HUES64 (cell line): ENCODE measurements around the gene IRF9.

Experiments
- H3K27ac ChIP-seq: 2 replicates; pipeline ENCODE4 v1.7.0; 2013; ENCODE audit warnings: low read depth, low read length, inconsistent platforms
- H3K27me3 ChIP-seq: 2 replicates; pipeline ENCODE4 v1.6.1; 2013; ENCODE audit warnings: mild to moderate bottlenecking, low read length; ENCODE audit not compliant: insufficient read depth
- H3K36me3 ChIP-seq: 2 replicates; pipeline ENCODE4 v1.6.1; 2013; ENCODE audit warnings: mild to moderate bottlenecking, low read length; ENCODE audit not compliant: insufficient read depth
- H3K4me1 ChIP-seq: 2 replicates; pipeline ENCODE4 v1.6.1; 2013; ENCODE audit warnings: mild to moderate bottlenecking, low read length, moderate library complexity; ENCODE audit not compliant: insufficient read depth
- H3K4me3 ChIP-seq: 2 replicates; pipeline ENCODE4 v1.5.1; 2013; ENCODE audit warnings: mild to moderate bottlenecking, low read length, moderate library complexity
- H3K9ac ChIP-seq: 2 replicates; pipeline ENCODE4 v1.6.1; 2013; ENCODE audit warnings: mild to moderate bottlenecking, low read depth, low read length
- H3K9me3 ChIP-seq: 2 replicates; pipeline ENCODE4 v1.6.1; 2013; ENCODE audit warnings: low read depth, low read length; ENCODE audit not compliant: insufficient read depth
- WGBS: fragments of 150-250, 120-280 bp; methylation state at CpG from one replicate; pipeline ENCODE4 v1.1.7; 2013; ENCODE audit warnings: missing lambda C conversion rate; 5-methylcytosine and 5-hydroxymethylcytosine counted together

Gene IRF9

DNA sequence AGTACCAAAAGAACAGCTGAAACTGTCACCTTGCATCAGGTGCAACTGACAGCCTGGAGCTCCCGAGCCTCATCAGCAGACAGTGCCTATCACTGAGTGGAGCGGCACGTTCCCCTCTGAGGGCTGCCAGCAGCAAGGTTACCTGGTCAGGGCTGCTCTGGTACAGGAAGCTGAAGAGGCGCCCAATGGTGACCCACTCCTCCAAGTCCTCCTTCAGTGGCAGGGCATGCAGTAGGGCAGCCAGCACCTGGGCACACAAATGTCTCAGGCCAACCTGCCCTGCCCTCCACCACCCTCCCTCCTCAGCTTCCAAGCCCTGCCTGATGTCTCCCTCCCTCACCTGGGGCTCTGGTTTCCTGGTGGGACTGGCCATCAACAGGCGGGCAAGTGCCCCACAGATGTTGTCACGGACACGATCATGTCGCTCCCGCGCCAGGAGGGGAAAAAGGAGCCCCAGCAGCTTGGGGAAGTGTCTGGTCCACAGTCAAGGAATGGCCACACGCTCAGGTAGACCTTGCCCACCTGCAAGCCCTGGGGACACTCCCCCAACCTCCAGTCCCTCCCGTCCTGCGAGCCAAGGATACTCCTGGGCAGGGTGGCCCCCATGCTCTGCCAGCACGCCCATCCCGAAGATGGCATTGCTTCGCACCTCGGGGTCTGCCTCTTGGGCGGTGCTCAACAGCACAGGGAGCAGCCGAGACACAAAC is 20.5 kb downstream of the IRF9 start:
- H3K4me3 ChIP-seq = no peak overlapping the region
- H3K36me3 ChIP-seq = peaks cover 97% of the 10 kb centered on the region
- no peak overlapping the region for H3K9ac ChIP-seq
- H3K9me3 ChIP-seq = no peaks in the 10 kb centered on the region
- 94% methylated on average over 19 of the region's 19 CpGs for WGBS
- H3K4me1 ChIP-seq = no peaks in the 10 kb centered on the region
- no peaks in the 10 kb centered on the region for H3K27me3 ChIP-seq
- H3K27ac ChIP-seq = no peak overlapping the region

DNA sequence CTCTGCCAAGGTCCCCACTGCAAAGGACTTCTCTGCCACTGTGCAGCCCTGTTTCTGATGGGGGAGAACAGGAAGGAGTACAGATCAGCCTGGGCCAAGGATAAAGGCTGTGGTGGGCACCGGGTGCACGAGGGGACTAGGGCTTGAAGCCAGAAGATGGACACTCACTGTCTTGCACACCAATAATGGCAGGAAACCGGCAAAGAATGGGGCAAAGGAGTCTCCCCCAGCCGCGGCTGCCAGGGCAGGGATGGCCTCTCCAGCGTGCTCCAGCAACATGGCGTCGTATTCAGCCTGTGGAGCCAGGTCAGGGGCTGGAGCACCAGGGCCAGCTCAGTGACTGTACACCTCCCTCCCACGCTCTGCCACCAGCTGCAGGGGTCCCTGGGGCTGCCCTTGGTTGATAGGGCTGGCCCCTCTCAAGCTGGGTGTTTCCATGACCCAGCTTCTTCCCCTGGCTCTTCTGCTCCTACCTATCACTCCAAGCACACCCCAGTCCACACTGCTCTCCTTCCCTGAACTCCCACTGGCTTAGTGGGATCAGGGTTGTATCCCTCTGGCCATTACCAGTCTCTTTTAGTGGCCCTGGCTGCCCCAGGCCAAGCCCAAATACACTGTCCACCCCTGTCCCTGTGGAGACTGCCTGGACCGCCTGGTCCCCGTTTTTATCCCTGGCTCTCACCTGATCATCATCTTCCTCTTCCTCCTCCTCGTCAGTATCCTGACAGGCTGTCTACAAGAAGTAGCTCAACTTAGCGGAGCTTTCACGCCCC is 21.2 kb downstream of the IRF9 start:
- 92% methylated on average over 14 of the region's 14 CpGs for WGBS
- no peak overlapping the region for H3K9ac ChIP-seq

DNA sequence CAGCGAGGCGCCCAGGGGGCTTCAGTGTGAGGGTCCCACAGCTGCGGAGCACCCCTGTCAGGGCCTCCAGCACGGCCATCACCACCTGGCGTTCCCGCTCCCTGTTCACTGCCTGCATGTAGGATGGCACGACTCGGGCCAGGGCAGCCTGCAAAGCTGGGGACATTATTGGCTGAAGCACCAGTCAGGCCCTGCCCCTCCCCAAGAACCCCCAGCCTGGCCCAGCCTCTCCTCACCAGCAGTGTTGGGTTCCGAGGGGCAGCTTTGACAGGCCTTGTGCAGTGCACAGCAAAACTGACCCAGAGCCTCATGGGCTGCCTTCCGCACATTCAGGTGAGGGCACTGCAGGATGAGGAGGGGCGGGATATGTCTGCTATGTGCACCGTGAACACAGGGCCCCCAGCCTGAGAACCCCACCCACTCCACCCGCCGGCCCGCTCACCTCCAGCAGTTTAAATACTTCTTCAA is 22.0 kb downstream of the IRF9 start:
- peaks cover 96% of the 10 kb centered on the region for H3K36me3 ChIP-seq

More for the DNA sequence above, 21.2 kb downstream of the IRF9 start:
- Histone ChIP-seq H3K4me1 (no peaks in the 10 kb centered on the region), H3K36me3 (peaks cover 98% of the 10 kb centered on the region), H3K9me3 (no peaks in the 10 kb centered on the region), H3K4me3 (no peak overlapping the region), H3K27ac (no peak overlapping the region), H3K27me3 (no peaks in the 10 kb centered on the region)

DNA sequence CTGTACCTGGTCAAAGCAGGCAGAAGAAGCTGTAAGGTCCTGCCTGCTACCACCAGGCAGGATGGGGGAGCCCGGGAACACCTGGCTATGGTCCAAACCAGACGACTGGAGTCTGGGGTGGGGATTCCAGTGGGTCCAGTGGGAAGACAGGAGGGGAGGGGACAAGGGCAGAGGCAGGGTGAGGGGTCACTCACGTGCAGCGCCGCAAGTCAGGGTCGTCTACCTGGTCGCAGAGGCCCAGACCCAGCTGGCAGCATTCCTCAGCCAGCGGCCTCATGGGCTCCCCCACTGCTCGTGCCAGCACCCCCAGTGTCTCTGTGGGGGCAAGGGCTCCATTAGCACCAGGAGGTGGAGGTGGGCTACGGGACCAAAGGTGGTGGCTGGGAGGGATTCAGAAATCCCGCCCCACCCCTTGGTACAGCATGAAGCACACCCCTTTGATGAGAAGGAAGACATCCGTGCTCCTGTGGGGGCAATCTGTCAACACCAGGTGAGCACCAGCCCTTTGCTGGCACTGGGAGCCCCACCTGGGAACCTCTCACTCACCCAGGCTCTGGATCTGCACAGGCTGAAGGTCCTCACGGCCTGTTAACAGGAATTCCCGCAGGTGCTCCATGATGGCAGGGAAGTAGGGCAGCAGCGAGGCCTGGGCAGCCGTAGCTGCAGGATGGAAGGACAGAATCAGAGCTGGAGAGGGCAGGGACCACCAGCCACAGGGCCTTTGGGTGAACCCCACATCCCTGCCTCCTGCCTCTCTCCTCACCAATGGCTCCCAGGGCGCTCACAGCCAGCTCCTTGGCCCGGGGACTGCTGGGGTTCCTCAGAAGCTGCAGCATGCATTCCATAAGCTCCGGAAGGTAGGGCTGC is 23.3 kb downstream of the IRF9 start:
- H3K4me3 ChIP-seq = no peak overlapping the region
- H3K4me1 ChIP-seq = peaks cover 9% of the 10 kb centered on the region; the same call in 1 of the 2 replicates
- no peak overlapping the region for H3K27ac ChIP-seq
- H3K36me3 ChIP-seq = peaks cover 83% of the 10 kb centered on the region
- no peaks in the 10 kb centered on the region for H3K27me3 ChIP-seq
- H3K9ac ChIP-seq = no peak overlapping the region
- 93% methylated on average over 19 of the region's 19 CpGs for WGBS
- H3K9me3 ChIP-seq = no peaks in the 10 kb centered on the region

More for the DNA sequence above, 22.0 kb downstream of the IRF9 start:
- Histone ChIP-seq H3K27me3 (no peaks in the 10 kb centered on the region), H3K9me3 (no peaks in the 10 kb centered on the region), H3K4me1 (peaks cover 5% of the 10 kb centered on the region; the same call in 1 of the 2 replicates), H3K27ac (no peak overlapping the region), H3K4me3 (no peak overlapping the region), H3K9ac (no peak overlapping the region)
- WGBS = 94% methylated on average over 15 of the region's 15 CpGs

DNA sequence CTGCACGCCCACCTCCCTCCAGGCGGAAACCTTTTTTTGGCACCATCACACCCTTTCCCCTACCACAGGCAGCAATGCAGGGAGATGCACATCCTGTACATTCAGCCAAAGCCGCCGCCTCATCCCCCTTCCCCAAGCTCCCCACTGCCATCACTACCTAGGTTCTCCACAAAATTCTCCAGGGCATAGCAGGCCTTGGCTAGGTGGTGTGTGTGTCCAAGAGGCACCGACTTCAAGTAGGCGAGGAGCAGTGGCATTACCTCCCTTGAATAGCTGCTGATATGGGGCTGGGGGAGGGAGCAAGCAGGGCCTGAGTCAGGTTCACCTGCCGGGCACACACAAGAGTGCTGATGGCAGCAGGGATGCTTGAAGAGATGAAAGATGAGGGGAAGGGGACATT is 24.0 kb downstream of the IRF9 start:
- H3K27me3 ChIP-seq = no peaks in the 10 kb centered on the region
- peaks cover 81% of the 10 kb centered on the region for H3K36me3 ChIP-seq
- 91% methylated on average over 7 of the region's 7 CpGs for WGBS
- no peak overlapping the region for H3K27ac ChIP-seq
- no peak overlapping the region for H3K9ac ChIP-seq
- H3K9me3 ChIP-seq = no peaks in the 10 kb centered on the region
- H3K4me3 ChIP-seq = no peak overlapping the region
- H3K4me1 ChIP-seq = peaks cover 9% of the 10 kb centered on the region; the same call in 1 of the 2 replicates

DNA sequence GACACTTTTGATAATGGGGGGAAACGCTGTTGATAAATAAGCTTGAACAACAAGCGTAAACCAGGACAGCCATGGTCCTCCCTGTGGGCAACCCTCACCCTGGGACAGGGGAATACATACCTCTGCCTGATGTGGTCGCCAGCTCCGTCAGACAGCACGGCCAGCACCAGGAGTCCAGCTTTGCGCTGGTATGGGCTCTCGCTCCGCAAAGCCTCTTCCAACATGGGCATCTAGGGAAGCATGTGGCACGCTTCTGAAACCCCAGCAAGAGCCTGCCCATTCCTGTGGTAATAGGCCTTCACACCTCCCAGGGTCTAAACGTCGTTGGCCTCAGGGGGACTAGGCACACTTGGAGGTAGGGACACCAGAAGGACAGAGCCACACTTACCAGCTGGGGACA is 24.7 kb downstream of the IRF9 start:
- H3K27me3 ChIP-seq = no peaks in the 10 kb centered on the region
- peaks cover 77% of the 10 kb centered on the region for H3K36me3 ChIP-seq
- 95% methylated on average over 11 of the region's 11 CpGs for whole genome bisulfite sequencing
- H3K4me3 ChIP-seq = no peak overlapping the region
- no peak overlapping the region for H3K9ac ChIP-seq
- H3K4me1 ChIP-seq = peaks cover 9% of the 10 kb centered on the region; the same call in 1 of the 2 replicates
- no peak overlapping the region for H3K27ac ChIP-seq
- H3K9me3 ChIP-seq = no peaks in the 10 kb centered on the region

DNA sequence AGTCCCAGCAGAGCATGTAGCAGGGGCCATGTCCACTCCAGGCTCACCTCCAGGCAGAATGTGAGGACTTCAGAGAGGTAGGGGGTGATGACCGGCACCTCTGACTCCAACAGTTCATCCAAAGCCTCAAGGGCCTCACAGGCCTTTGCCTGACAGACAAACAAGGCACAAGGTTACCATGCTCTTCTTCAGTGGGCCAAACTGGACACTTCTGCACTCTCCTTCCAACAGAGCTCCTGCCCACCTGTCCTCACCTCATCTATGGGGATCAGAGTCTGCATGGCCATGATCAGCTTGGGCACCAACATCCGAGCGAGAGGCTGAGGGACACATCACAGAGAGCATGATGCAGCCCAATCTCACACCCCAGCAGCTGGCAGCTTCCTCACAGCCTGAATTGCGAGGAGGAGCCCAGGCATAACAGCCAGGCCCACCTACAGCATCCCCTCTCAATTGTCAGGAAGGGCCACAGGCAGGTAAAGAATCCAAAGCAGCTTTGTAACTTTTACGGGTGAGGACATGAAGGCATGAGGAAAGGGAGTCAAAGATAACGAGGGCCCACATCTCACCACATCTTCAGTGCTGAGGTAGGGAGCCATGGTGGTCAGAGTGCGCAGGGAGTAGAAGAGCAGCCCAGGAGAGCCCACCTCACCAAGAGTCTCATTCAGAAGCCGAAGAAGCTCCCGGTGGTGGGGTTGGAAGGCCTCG is 25.9 kb downstream of the IRF9 start:
- H3K4me1 ChIP-seq = peaks cover 9% of the 10 kb centered on the region; the same call in 1 of the 2 replicates
- H3K36me3 ChIP-seq = peaks cover 74% of the 10 kb centered on the region
- no peak overlapping the region for H3K9ac ChIP-seq
- WGBS = 92% methylated on average over 10 of the region's 10 CpGs
- H3K9me3 ChIP-seq = no peaks in the 10 kb centered on the region
- H3K27me3 ChIP-seq = no peaks in the 10 kb centered on the region
- H3K4me3 ChIP-seq = no peak overlapping the region
- H3K27ac ChIP-seq = no peak overlapping the region

DNA sequence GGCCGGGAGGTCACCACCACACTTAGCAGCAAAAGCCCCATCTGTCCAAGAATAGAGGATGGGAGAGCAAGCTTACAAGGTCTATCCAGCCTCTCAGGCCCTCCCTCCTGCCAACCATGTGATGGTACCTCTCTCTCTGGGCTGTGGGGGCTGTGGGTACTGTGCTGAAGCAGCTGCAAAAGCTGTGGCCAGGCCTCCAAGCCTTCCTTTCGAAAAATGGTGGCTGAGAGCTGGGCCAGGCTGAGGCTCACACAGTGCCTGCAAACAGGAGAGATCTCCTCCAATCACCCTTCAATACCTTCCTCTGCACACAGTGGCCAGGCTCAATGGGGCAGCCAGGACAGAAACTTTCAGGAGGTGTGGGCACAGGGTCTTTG is 26.5 kb downstream of the IRF9 start:
- peaks cover 9% of the 10 kb centered on the region; the same call in 1 of the 2 replicates for H3K4me1 ChIP-seq
- H3K9ac ChIP-seq = peak overlapping the region; percentile 84; the same call in 1 of the 2 replicates
- no peaks in the 10 kb centered on the region for H3K27me3 ChIP-seq
- WGBS = 95% methylated on average over 2 of the region's 2 CpGs
- H3K4me3 ChIP-seq = peak overlapping the region; percentile 85
- H3K36me3 ChIP-seq = peaks cover 74% of the 10 kb centered on the region
- no peaks in the 10 kb centered on the region for H3K9me3 ChIP-seq
- no peak overlapping the region for H3K27ac ChIP-seq

DNA sequence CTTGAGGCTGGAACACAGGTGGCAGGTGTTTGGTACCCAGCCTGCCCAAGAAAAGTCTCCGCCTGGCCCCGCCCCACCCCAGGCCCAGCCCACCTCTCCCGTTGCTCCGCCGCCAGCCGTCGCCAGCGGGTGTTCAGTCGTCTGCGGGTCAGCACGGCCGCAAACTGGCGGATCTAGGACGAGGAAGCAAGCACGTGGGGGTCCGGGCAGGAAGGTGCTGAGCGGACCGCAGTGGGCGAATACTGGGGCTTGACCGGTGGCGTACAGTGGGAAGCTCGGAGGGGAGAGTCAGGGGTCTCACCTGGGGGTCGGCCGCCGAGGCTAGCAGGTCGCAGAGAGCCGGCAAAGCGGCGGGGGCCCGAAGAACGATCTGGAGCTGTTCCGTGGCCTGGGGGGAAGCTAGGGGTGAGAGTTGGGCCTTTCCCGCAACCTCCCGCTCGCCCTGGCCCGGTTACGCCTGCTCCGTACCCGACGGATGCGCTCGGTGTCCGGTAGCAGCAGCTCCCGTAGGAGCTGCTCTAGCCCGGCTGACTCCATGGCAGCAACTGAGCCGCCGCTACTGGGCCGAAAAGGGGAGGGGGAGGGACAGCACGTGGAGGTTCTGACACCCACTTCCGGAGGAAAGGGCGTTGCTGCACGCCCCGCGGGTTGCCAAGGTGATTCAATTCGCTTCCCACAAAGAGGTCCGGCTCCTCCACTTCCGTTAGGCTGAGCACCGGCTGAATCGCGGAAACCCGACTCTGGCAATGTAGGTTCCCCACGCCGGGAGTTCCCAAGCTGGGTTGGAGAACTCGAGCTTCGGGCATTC is 27.4 kb downstream of the IRF9 start, which contains the start of gene IPO4:
TSS of gene IPO4 (minus strand) at position 566 of the 808 bp plus-strand sequence. CDS start at position 537, 29 bp downstream.
- peak within 1 kb of the TSS; percentile 66 for H3K27ac ChIP-seq
- under 1% methylated on average over 65 of the region's 65 CpGs for WGBS

DNA sequence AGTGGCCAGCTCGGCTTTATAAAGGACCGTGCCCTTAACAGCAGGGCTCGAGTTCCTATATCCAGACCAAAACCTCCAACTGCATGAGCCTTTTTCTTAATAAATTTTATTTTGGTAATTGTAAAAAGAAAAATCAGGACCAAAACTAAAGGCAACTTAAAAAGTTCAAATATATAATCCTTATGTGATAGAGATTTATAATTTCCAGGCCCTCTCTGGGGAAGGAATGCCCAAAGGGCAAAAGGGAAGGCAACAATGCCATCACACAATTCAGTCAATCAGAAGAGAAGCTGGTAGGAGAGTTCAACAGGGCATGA is 28.0 kb downstream of the IRF9 start:
- Histone ChIP-seq H3K4me3 (peak overlapping the region; percentile 85), H3K36me3 (peaks cover 69% of the 10 kb centered on the region), H3K27me3 (no peaks in the 10 kb centered on the region), H3K9me3 (no peaks in the 10 kb centered on the region), H3K4me1 (peaks cover 9% of the 10 kb centered on the region; the same call in 1 of the 2 replicates), H3K27ac (peak overlapping the region; percentile 34; the same call in 1 of the 2 replicates), H3K9ac (peak overlapping the region; percentile 44; the same call in 1 of the 2 replicates)
- 0% methylated on average over 3 of the region's 3 CpGs for WGBS

More for the DNA sequence above, 27.4 kb downstream of the IRF9 start, which contains the start of gene IPO4:
- Histone ChIP-seq H3K9ac (peak within 1 kb of the TSS; percentile 84), H3K9me3 (no peaks in the 10 kb centered on the region), H3K27me3 (no peaks in the 10 kb centered on the region), H3K4me3 (peak within 1 kb of the TSS; percentile 85), H3K4me1 (peaks cover 9% of the 10 kb centered on the region; the same call in 1 of the 2 replicates), H3K36me3 (peaks cover 71% of the 10 kb centered on the region)
